Effector memory CD8-positive, alpha-beta T cell (primary cell): ENCODE results near the gene FBRSL1.

Experiments used
- ATAC-seq: fragments of 150-1000 bp; cut with Tn5 transposase; replicated peaks from 2 replicates; pipeline ENCODE4 v1.10.0; 2021; ENCODE audit warnings: mild to moderate bottlenecking, moderate library complexity
- DNase-seq, 3 experiments: peaks; one replicate each; pipeline ENCODE4 v3.0.0; 2021
- H3K27ac Mint-ChIP-seq, 2 donors: one replicate each; pipeline ENCODE4 v1.8.0; 2022; ENCODE audit warnings: mild to moderate bottlenecking in 2 of 2, mixed read lengths in 2 of 2, moderate library complexity in 2 of 2
- H3K27me3 Mint-ChIP-seq, 2 donors: one replicate each; pipeline ENCODE4 v1.8.0; 2022; ENCODE audit warnings: mixed read lengths in 2 of 2
- H3K36me3 Mint-ChIP-seq: one replicate; pipeline ENCODE4 v1.8.0; 2022; ENCODE audit warnings: mild to moderate bottlenecking, moderate library complexity, mixed read lengths; ENCODE audit not compliant: insufficient read depth
- H3K4me1 Mint-ChIP-seq, 2 donors: one replicate each; pipeline ENCODE4 v1.8.0; 2022; ENCODE audit warnings: low read depth in 2 of 2, mixed read lengths in 2 of 2
- H3K4me3 Mint-ChIP-seq, 2 donors: one replicate each; pipeline ENCODE4 v1.8.0; 2022; ENCODE audit warnings: mild to moderate bottlenecking in 2 of 2, mixed read lengths in 2 of 2, moderate library complexity in 2 of 2
- H3K9me3 Mint-ChIP-seq, 2 donors: one replicate each; pipeline ENCODE4 v1.8.0; 2022; ENCODE audit warnings: mixed read lengths in 2 of 2

The FBRSL1 gene

GRCh38 chr12:132513070-132513398 lies 23.1 kb downstream of the FBRSL1 start:
- ATAC-seq (no peak), DNase-seq (no peak)
- peaks cover 0 to 2% of the 10 kb centered on the region in 2 donors for H3K9me3 Mint-ChIP-seq
- H3K36me3 Mint-ChIP-seq: peaks cover 38% of the 10 kb centered on the region
- H3K27ac Mint-ChIP-seq: peak overlapping the region; percentile 62 to 78
- H3K27me3 Mint-ChIP-seq: no peaks in the 10 kb centered on the region
- peaks cover 10 to 11% of the 10 kb centered on the region in 2 donors for H3K4me1 Mint-ChIP-seq
- peak overlapping the region in 1 of 2 donors; percentile 12 for H3K4me3 Mint-ChIP-seq

DNA sequence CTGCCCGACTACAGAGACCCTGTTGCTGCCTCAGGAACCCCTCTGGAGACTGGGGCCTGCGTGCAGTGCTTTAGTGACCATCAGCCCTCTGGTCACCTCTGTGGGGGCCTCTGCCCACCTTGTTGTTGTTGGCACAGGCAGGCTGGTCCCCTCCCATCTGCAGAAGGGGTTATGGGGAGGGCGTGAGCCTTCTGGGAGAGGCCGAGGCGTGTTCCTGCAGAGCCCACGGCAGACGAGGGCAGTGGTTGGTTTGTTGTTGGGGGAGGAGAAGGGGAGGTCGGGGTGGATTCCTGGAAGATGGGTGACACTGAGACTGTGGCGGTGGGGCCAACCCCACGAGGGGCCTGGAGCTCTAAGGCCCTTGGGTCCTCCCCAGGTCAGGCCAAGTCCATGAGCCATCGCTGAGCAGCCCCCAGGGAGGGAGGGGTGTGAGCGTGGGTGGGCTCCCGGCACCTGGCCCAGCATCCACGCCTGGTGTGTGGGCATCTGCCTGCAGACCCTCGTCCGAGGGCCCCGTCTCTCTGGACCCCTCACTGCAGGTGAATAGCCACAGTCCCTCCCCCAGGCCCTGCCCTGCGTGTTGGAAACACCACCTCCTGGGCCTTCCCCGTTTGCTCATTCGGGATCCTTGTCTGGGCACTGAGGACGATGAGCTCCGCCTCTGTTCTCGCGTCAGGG lies 23.6 kb downstream of the FBRSL1 start:
- H3K9me3 Mint-ChIP-seq: peaks cover 0 to 7% of the 10 kb centered on the region in 2 donors
- H3K36me3 Mint-ChIP-seq: peaks cover 36% of the 10 kb centered on the region
- ATAC-seq (no peak), DNase-seq (no peak)
- peak overlapping the region in 1 of 2 donors; percentile 12 for H3K4me3 Mint-ChIP-seq
- peaks cover 15 to 17% of the 10 kb centered on the region in 2 donors for H3K4me1 Mint-ChIP-seq
- H3K27ac Mint-ChIP-seq: peak overlapping the region; percentile 62 to 78
- H3K27me3 Mint-ChIP-seq: no peaks in the 10 kb centered on the region

DNA sequence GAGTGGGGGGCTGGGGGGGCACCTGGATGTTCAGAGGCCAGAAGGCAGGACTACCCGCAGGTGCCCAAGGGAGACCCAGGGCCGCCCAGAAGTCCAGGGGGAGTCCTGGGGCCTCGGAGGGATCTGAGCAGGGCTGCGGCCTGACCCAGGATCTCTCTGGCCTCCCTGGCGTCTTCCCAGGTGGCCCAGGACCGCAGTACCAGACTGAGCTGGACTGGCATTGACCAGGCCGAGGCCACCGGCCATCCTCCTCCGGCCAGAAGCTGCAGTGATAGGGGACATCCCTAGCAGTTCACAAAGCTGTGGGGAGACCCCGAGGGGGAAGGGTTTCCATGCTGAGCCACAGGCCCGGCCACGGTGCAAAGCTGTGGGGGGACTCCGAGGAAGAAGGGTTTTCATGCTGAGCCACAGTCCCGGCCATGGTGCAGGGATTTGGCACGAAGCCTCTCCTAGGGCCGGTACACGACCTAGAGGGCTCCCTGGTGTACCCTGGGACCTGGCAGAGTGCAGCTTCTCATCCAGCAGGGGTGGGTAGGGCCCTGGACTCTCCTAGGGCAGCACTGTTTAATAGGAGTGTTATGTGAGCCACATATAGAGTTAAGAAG lies 24.4 kb downstream of the FBRSL1 start:
- Mint-ChIP-seq H3K9me3 (peaks cover 3 to 15% of the 10 kb centered on the region in 2 donors), H3K36me3 (peaks cover 32% of the 10 kb centered on the region), H3K27ac (no peak overlapping the region), H3K4me1 (peaks cover 20 to 24% of the 10 kb centered on the region in 2 donors), H3K27me3 (no peaks in the 10 kb centered on the region), H3K4me3 (no peak overlapping the region)
- ATAC-seq (no peak), DNase-seq (no peak)

DNA sequence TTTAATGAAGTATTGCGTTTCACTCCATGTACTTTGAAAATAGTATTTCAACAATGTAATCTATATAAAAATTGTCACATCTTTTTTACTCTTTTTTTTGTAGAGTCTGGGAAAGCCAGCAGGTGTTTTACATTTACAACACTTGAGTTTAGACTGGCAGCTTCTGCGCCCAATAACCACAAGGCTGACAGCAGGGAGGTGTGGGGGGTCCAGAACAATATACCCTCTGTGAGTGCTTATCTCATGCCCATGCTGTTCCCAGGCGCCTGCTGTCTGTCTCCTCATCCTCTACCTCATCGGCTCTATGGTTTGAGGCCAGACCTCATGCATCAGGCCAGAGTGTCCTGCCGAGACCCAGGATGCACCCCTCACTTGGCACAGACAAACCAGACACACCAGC lies 24.9 kb downstream of the FBRSL1 start:
- peaks cover 3 to 16% of the 10 kb centered on the region in 2 donors for H3K9me3 Mint-ChIP-seq
- peak overlapping the region in 1 of 2 donors; percentile 57 for H3K27ac Mint-ChIP-seq
- ATAC-seq: no peak
- no peak for DNase-seq
- H3K4me3 Mint-ChIP-seq: no peak overlapping the region
- no peaks in the 10 kb centered on the region for H3K27me3 Mint-ChIP-seq
- H3K4me1 Mint-ChIP-seq: peaks cover 22 to 26% of the 10 kb centered on the region in 2 donors
- peaks cover 32% of the 10 kb centered on the region for H3K36me3 Mint-ChIP-seq

DNA sequence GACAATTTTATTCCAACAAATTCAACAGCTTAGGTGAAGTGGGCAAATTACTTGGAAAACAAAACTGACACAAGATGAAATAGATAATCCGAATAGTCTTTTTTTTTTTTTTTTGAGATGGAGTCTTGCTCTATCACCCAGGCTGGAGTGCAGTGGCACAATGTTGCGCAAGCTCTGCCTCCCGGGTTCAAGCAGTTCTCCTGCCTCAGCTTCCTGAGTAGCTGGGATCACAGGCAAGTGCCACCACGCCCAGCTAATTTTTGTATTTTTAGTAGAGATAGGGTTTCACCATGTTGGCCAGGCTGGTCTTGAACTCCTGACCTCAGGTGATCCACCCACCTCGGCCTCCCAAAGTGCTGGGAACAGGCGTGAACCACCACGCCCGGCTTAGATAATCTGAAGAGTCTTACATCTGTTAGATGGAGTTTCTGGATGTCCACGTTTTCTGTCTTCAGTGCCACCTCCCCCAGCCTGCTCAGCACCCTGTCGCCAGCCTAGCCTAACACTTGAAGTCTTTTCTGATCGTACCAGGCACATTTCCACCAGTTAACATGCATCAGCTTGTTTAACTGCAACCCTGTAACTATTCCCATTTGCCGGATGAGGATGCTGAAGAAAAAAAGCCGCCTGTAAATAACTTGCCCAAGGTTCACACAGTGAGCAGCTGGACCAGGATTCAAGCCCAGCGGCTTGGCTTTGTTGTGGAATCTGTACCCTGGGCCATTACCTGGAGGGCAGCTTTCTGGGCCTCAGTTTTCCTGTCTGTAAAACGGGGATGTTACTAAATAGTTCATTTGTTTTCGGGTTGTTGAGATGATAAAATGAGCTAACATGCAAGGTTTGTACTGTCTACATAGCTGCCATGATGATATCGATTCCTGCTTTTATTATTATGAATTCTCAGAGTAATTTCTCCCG lies 26.4 kb downstream of the FBRSL1 start:
- no peak overlapping the region for H3K4me3 Mint-ChIP-seq
- ATAC-seq: no peak
- H3K9me3 Mint-ChIP-seq: peaks cover 3 to 16% of the 10 kb centered on the region in 2 donors
- H3K27ac Mint-ChIP-seq: peak overlapping the region in 1 of 2 donors; percentile 57
- H3K36me3 Mint-ChIP-seq: peaks cover 34% of the 10 kb centered on the region
- peaks cover 32 to 33% of the 10 kb centered on the region in 2 donors for H3K4me1 Mint-ChIP-seq
- no peak for DNase-seq
- no peaks in the 10 kb centered on the region for H3K27me3 Mint-ChIP-seq

GRCh38 chr12:132517013-132517739 lies 27.2 kb downstream of the FBRSL1 start:
- Mint-ChIP-seq H3K27me3 (no peaks in the 10 kb centered on the region), H3K9me3 (peaks cover 3 to 16% of the 10 kb centered on the region in 2 donors), H3K36me3 (peaks cover 37% of the 10 kb centered on the region), H3K4me3 (no peak overlapping the region), H3K4me1 (peaks cover 38 to 40% of the 10 kb centered on the region in 2 donors), H3K27ac (peak overlapping the region in 1 of 2 donors; percentile 59)
- no peak for ATAC-seq
- no peak for DNase-seq

DNA sequence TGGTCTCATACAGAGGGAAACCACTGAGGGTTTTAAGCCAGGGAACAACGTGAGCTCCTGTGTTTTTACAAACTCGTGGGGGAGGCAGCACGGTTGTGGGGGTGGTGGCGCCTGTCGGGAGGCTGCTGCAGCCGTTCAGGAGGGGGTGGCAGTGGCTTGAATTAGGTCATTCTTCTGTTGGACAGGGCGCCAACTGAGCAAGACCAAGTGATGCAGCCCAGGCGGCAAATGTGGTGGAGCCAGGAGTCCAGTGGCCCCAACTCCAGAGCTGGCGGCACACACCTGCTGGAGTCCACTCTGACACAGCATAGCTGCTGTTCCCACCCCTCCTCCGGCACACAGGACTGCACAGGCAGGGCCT lies 27.8 kb downstream of the FBRSL1 start:
- Mint-ChIP-seq H3K4me3 (no peak overlapping the region), H3K27me3 (no peaks in the 10 kb centered on the region), H3K36me3 (peaks cover 37% of the 10 kb centered on the region), H3K27ac (peak overlapping the region; percentile 9 to 59), H3K4me1 (peaks cover 38 to 40% of the 10 kb centered on the region in 2 donors), H3K9me3 (peaks cover 3 to 16% of the 10 kb centered on the region in 2 donors)
- DNase-seq (no peak), ATAC-seq (no peak)

- Mint-ChIP-seq H3K4me1 (peaks cover 33 to 34% of the 10 kb centered on the region in 2 donors), H3K9me3 (peaks cover 3 to 16% of the 10 kb centered on the region in 2 donors), H3K27ac (peak overlapping the region; percentile 9), H3K27me3 (no peaks in the 10 kb centered on the region), H3K36me3 (peaks cover 32% of the 10 kb centered on the region), H3K4me3 (no peak overlapping the region)
- DNase-seq (no peak), ATAC-seq (no peak)
Observed at GRCh38 chr12:132518354-132518992, 28.5 kb downstream of the FBRSL1 start.

DNA sequence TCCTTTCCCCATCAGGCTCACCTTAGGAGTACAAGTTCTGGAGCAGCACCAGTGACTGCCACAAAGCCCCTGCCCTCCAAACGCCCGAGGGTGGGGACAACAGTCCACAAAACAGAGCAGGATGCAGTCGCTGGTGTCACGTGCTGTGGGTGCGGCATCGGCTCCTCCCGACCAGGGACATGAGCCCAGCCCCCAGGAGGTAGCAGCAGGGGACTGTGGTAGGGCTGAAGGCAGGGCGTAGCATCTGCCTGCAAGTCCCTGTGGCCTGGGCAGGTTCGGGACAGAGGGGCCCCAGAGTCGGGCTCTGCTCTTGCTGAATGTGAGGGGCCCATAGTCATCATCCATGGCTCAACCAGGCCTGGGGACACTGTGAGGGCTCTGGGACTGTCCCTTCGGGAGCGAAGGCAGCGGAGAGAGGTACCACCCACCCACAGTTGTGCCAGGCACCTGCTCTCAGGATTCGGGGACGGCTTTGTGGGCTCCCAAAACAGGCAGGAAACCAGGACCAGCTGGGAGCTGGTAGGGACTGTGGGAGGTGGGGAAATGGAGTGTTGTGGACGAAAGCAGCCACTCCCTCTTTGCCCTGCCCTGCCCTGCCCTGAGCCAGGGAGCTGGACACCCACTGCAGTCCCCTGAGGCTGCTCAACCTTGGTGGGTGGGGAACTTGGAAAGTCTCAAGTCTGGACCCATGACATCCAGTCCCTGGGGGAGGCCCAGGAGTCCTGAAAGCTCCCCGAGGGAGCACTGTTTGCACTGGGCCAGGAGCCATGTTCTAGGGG lies 30.7 kb downstream of the FBRSL1 start:
- no peak for DNase-seq
- peaks cover 26% of the 10 kb centered on the region for H3K36me3 Mint-ChIP-seq
- H3K27ac Mint-ChIP-seq: peak overlapping the region in 1 of 2 donors; percentile 51

DNA sequence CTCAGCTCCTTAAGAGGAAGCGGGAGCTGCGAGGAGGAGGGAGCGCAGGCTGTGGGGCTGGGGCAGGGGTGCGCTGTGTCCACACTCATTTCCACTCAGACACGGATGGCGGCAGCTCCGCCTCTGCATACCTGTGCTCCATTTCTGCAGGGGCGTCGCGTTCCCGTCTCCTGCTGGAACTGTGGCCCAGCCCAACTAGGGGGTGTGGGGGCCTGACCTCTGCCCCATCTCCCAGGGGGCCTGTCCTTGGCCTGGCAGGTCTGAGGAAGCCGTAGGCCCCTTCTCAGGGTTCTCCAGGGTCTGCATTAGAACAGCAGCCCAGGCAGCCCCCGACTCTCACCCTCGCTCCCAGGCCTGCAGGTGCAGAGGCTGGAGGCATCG lies 31.2 kb downstream of the FBRSL1 start:
- Mint-ChIP-seq H3K27me3 (no peaks in the 10 kb centered on the region), H3K9me3 (peaks cover 3 to 16% of the 10 kb centered on the region in 2 donors), H3K4me3 (no peak overlapping the region), H3K4me1 (peaks cover 37 to 38% of the 10 kb centered on the region in 2 donors), H3K36me3 (peaks cover 24% of the 10 kb centered on the region), H3K27ac (peak overlapping the region in 1 of 2 donors; percentile 23)
- DNase-seq (no peak), ATAC-seq (no peak)

More for the DNA sequence above, 30.7 kb downstream of the FBRSL1 start:
- peaks cover 3 to 16% of the 10 kb centered on the region in 2 donors for H3K9me3 Mint-ChIP-seq
- H3K4me1 Mint-ChIP-seq: peaks cover 37 to 38% of the 10 kb centered on the region in 2 donors
- H3K27me3 Mint-ChIP-seq: no peaks in the 10 kb centered on the region
- no peak for ATAC-seq
- H3K4me3 Mint-ChIP-seq: no peak overlapping the region

GRCh38 chr12:132521712-132522292 lies 31.9 kb downstream of the FBRSL1 start:
- Mint-ChIP-seq H3K36me3 (peaks cover 21% of the 10 kb centered on the region), H3K4me3 (no peak overlapping the region), H3K9me3 (peaks cover 3 to 16% of the 10 kb centered on the region in 2 donors)

More at GRCh38 chr12:132521712-132522292, 31.9 kb downstream of the FBRSL1 start:
- peaks cover 37 to 38% of the 10 kb centered on the region in 2 donors for H3K4me1 Mint-ChIP-seq
- DNase-seq (no peak), ATAC-seq (no peak)
- H3K27ac Mint-ChIP-seq: peak overlapping the region in 1 of 2 donors; percentile 23
- H3K27me3 Mint-ChIP-seq: no peaks in the 10 kb centered on the region
